Spleen (tissue), 7 donors: ENCODE measurements around the gene MATN1.

ENCODE experiments used
- CTCF ChIP-seq, 11 experiments: fragments of 200-600 bp in 7 of 11; fragments of 450-650 bp in 4 of 11; sonication (generic) in 4 of 11; IDR thresholded peaks in 8 of 11; conservative IDR thresholded peaks in 3 of 11; 1 replicate in 7 of 11; 2 replicates in 4 of 11; pipeline versions ENCODE4 v1.4.0 to v1.8.0; 2016 to 2021; ENCODE audit warnings: antibody characterized with exemption in 11 of 11, inconsistent platforms in 4 of 11, mild to moderate bottlenecking in 1 of 11
- POLR2A ChIP-seq, 3 donors: fragments of 450-650 bp; IDR thresholded peaks; one replicate each; pipeline ENCODE4 v1.5.1; 2017; ENCODE audit warnings: antibody characterized with exemption in 3 of 3, mild to moderate bottlenecking in 1 of 3
- donor health status: DM: no; HTN: no; CAD: no; lungs with moderate emphysema.
- donor health status: DM: no; HTN: no; CAD: no.
- donor health status: DM: no; HTN: no; CAD: no.

GRCh38 chr1:30721812-30722537, 1.4 kb downstream of the MATN1 start:
- TF ChIP-seq CTCF (IDR thresholded peaks at IDR 0.05 in 8 of 11, conservative IDR thresholded peaks at IDR 0.05 in 3 of 11) (no peak), POLR2A (IDR thresholded peaks at IDR 0.05) (no peak)
